ENCODE results near the gene DCTN5. TPM values are rescaled to one million over a fixed set of nuclear protein-coding genes. Genes with fewer than 3 reads are reported as not detected.

Gene DCTN5
- total and polyA plus RNA-seq, 12 donors: 7.9 to 67.8 (median 36.1) TPM

GRCh38 chr16:23679274-23679985 is 38.2 kb downstream of the DCTN5 start:
- DNase-seq: peak in 2 of 7 donors; percentile 13 to 22
- intact Hi-C loops (cut with DNase I): no loop called here
- 7 to 28% (median 20%) methylated on average over 12 to 24 of the region's 24 CpGs for WGBS, 4 donors

DNA sequence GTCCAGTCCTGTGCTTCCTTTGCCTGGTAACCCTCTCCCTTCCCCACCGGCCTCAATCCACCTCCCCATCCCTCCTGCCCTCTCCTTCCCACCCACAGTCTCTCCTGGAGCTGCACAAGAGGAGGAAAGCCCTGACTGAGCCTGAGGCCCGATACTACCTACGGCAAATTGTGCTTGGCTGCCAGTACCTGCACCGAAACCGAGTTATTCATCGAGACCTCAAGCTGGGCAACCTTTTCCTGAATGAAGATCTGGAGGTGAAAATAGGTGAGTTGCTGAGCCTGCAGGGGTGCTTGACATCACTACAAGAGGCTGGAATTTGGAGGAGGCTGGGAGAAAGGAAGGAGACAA is 38.7 kb downstream of the DCTN5 start:
- TF ChIP-seq POLR2A (IDR thresholded peaks at IDR 0.05) (no peak), CTCF (IDR thresholded peaks at IDR 0.05) (no peak)
- intact Hi-C loops (cut with DNase I): no loop called here
- Histone ChIP-seq H3K4me3 (no peak overlapping the region), H3K4me1 (replicated peaks in 1 of 2) (peaks cover 7 to 10% of the 10 kb centered on the region in 2 donors), H3K36me3 (replicated peaks in 1 of 2) (peaks cover 0 to 13% of the 10 kb centered on the region in 2 donors), H3K27ac (no peak overlapping the region), H3K9me3 (replicated peaks in 1 of 3) (no peaks in the 10 kb centered on the region), H3K27me3 (no peaks in the 10 kb centered on the region)
- no peak for DNase-seq
- WGBS, 4 donors: 49 to 68% (median 60%) methylated on average over 6 of the region's 6 CpGs

More at GRCh38 chr16:23679274-23679985, 38.2 kb downstream of the DCTN5 start:
- H3K36me3 ChIP-seq (replicated peaks in 1 of 2): peaks cover 0 to 18% of the 10 kb centered on the region in 2 donors
- no peak overlapping the region for H3K27ac ChIP-seq
- no peaks in the 10 kb centered on the region for H3K9me3 ChIP-seq (replicated peaks in 1 of 3)
- TF ChIP-seq CTCF (IDR thresholded peaks at IDR 0.05): no peak
- no peak for TF ChIP-seq POLR2A (IDR thresholded peaks at IDR 0.05)
- H3K4me3 ChIP-seq: peak overlapping the region in 1 of 4 donors; percentile 69
- peaks cover 7 to 10% of the 10 kb centered on the region in 2 donors for H3K4me1 ChIP-seq (replicated peaks in 1 of 2)
- no peaks in the 10 kb centered on the region for H3K27me3 ChIP-seq

DNA sequence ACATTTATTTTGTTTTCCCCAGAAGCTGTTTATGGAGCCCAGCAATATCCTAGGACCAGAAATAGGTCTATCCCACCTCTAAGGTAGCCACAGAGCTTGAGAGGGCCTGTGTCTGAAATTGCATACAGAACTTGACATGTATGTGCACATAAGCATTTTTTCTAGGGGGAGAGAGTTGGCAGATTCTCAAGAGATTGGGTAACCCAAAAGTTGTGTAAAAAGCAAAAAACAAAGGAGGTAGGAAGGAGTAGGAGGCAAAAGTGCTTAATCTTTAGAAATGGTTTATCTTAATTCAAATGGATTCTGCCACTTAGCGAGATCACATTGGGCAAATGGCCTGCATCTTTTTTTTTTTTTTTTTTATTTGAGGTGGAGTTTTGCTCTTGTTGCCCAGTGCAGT is 40.9 kb downstream of the DCTN5 start:
- TF ChIP-seq CTCF (IDR thresholded peaks at IDR 0.05) (no peak), POLR2A (IDR thresholded peaks at IDR 0.05) (no peak)
- Histone ChIP-seq H3K4me1 (replicated peaks in 1 of 2) (peaks cover 7 to 10% of the 10 kb centered on the region in 2 donors), H3K9me3 (replicated peaks in 1 of 3) (no peaks in the 10 kb centered on the region), H3K4me3 (no peak overlapping the region), H3K27me3 (no peaks in the 10 kb centered on the region), H3K36me3 (replicated peaks in 1 of 2) (peaks cover 0 to 20% of the 10 kb centered on the region in 2 donors), H3K27ac (no peak overlapping the region)
- intact Hi-C loops (cut with DNase I): no loop called here
- WGBS, 4 donors: 81 to 94% (median 89%) methylated on average over 1 of the region's 1 CpG
- DNase-seq: no peak

GRCh38 chr16:23683487-23683886 is 42.2 kb downstream of the DCTN5 start:
- H3K36me3 ChIP-seq (replicated peaks in 1 of 2): peaks cover 0 to 33% of the 10 kb centered on the region in 2 donors
- 93 to 100% (median 95%) methylated on average over 3 of the region's 3 CpGs for WGBS, 4 donors
- no peak for DNase-seq
- TF ChIP-seq POLR2A (IDR thresholded peaks at IDR 0.05) (no peak), CTCF (IDR thresholded peaks at IDR 0.05) (no peak)
- intact Hi-C loops (cut with DNase I): no loop called here
- peaks cover 7% of the 10 kb centered on the region in 2 donors for H3K4me1 ChIP-seq (replicated peaks in 1 of 2)
- no peaks in the 10 kb centered on the region for H3K9me3 ChIP-seq (replicated peaks in 1 of 3)
- no peak overlapping the region for H3K4me3 ChIP-seq
- H3K27me3 ChIP-seq: no peaks in the 10 kb centered on the region
- no peak overlapping the region for H3K27ac ChIP-seq

Data from adrenal gland (tissue), 12 donors.